ENCODE measurements around the gene SLCO1A2.

GRCh38 chr12:21248679-21249078 is 86.0 kb downstream of the SLCO1A2 start:
- no peak for TF ChIP-seq EZH2 (IDR thresholded peaks at IDR 0.05)
- TF ChIP-seq CTCF (IDR thresholded peaks at IDR 0.05): peak; percentile 24

All from neural progenitor cell (in vitro differentiated cells).